ENCODE data around the gene TMEM106C. TPM values are rescaled to one million over a fixed set of nuclear protein-coding genes. Genes with fewer than 3 reads are reported as not detected.

The TMEM106C gene
- polyA plus RNA-seq, 1 donor from 2014 or later: 290 TPM

DNA sequence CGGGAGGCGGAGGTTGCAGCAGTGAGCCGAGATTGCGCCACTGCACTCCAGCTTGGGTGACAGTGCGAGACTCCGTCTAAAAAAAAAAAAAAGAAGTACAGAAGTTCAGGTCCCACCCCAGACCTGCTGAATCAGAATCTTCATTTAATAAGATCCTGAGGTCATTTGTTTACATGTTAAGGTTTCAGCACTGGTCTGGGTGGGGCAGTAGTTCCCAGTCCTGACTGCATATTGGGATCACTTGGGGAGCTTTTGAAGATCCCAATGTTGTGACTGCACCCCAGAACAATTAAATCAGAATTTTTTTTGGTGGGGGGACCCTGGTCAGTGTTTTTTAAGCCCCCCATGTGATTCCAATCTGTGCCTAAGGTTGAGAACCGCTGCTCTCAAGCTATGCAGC, 52.6 kb downstream of the TMEM106C start:
- Histone ChIP-seq H3F3A (ENCODE audit: insufficient read depth, low read length, poor library complexity, severe bottlenecking) (no peaks in the 10 kb centered on the region), H3K27ac (ENCODE audit: low read length) (no peak overlapping the region), H3K4me3 (ENCODE audit: low read length) (no peak overlapping the region), H2AFZ (ENCODE audit: low read depth, low read length) (no peak overlapping the region), H3K9ac (ENCODE audit: low read length) (no peak overlapping the region), H4K20me1 (ENCODE audit: insufficient read depth) (no peaks in the 10 kb centered on the region), H3K79me2 (replicated peaks; ENCODE audit: insufficient read depth, low read length) (no peaks in the 10 kb centered on the region), H3K36me3 (ENCODE audit: insufficient read depth, low read length) (no peaks in the 10 kb centered on the region), H3K4me2 (ENCODE audit: low read length) (no peak overlapping the region), H3K9me2 (ENCODE audit: insufficient read depth, low read length) (no peaks in the 10 kb centered on the region), H3K9me3 (ENCODE audit: low read length) (no peaks in the 10 kb centered on the region), H3K27me3 (ENCODE audit: insufficient read depth, low read depth, low read length) (no peaks in the 10 kb centered on the region)
- no peak for TF ChIP-seq SMC3 (conservative IDR thresholded peaks at IDR 0.05; ENCODE audit: poor library complexity)
- TF ChIP-seq RAD21 (conservative IDR thresholded peaks at IDR 0.05): no peak
- no peak for TF ChIP-seq EP300 (conservative IDR thresholded peaks at IDR 0.05; ENCODE audit: poor library complexity, severe bottlenecking)
- no peak for TF ChIP-seq REST (IDR thresholded peaks at IDR 0.05; ENCODE audit: borderline replicate concordance)
- TF ChIP-seq POLR2AphosphoS5 (IDR thresholded peaks at IDR 0.05): no peak
- no peak for TF ChIP-seq MXI1 (conservative IDR thresholded peaks at IDR 0.05; ENCODE audit: poor library complexity, severe bottlenecking)
- TF ChIP-seq, protein P1, sequence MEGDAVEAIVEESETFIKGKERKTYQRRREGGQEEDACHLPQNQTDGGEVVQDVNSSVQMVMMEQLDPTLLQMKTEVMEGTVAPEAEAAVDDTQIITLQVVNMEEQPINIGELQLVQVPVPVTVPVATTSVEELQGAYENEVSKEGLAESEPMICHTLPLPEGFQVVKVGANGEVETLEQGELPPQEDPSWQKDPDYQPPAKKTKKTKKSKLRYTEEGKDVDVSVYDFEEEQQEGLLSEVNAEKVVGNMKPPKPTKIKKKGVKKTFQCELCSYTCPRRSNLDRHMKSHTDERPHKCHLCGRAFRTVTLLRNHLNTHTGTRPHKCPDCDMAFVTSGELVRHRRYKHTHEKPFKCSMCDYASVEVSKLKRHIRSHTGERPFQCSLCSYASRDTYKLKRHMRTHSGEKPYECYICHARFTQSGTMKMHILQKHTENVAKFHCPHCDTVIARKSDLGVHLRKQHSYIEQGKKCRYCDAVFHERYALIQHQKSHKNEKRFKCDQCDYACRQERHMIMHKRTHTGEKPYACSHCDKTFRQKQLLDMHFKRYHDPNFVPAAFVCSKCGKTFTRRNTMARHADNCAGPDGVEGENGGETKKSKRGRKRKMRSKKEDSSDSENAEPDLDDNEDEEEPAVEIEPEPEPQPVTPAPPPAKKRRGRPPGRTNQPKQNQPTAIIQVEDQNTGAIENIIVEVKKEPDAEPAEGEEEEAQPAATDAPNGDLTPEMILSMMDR (IDR thresholded peaks at IDR 0.05; ENCODE audit: poor library complexity, severe bottlenecking): no peak
- no peak for TF ChIP-seq EZH2 (IDR thresholded peaks at IDR 0.05; ENCODE audit: borderline replicate concordance, insufficient read depth, low read length, poor library complexity, severe bottlenecking)
- no peak for TF ChIP-seq TAF1 (IDR thresholded peaks at IDR 0.05; ENCODE audit: low read depth)

DNA sequence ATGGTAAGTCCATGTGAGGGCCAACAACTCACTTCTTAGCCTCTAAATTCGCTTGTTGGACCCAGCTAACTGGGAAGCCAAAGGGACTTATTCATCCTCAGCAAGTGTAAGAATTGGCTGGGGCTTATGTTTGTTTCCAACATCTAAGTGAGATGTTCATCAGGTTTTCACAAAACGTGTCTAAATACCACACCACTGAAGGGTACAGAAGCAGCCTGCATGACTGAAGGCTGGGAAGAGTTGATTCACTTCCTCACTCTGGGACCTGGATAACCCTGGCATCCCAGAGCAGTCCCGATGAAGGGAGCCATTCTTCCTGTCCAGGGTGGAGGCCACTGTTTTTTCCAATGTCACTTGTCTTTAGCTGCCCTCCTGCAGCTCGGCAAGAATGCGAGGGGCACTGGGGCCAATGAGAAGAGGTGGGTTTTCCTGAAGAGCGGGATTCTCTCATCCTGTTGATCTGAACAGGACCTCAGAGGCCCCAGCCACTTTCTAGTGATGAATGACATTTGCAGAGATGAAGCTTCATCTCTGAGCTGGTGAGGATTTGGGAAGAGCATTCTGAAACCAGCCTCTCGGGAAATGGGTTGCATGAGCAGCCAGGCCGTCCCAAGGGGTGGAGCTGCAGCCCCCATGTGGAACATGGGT, 53.1 kb downstream of the TMEM106C start:
- Histone ChIP-seq H3K4me3 (ENCODE audit: low read length) (no peak overlapping the region), H3K9me2 (ENCODE audit: insufficient read depth, low read length) (no peaks in the 10 kb centered on the region), H3K9ac (ENCODE audit: low read length) (no peak overlapping the region), H3K36me3 (ENCODE audit: insufficient read depth, low read length) (no peaks in the 10 kb centered on the region), H2AFZ (ENCODE audit: low read depth, low read length) (no peak overlapping the region), H3K27ac (ENCODE audit: low read length) (no peak overlapping the region), H3K4me2 (ENCODE audit: low read length) (no peak overlapping the region), H4K20me1 (ENCODE audit: insufficient read depth) (no peaks in the 10 kb centered on the region), H3F3A (ENCODE audit: insufficient read depth, low read length, poor library complexity, severe bottlenecking) (no peaks in the 10 kb centered on the region), H3K79me2 (replicated peaks; ENCODE audit: insufficient read depth, low read length) (no peaks in the 10 kb centered on the region), H3K9me3 (ENCODE audit: low read length) (no peaks in the 10 kb centered on the region), H3K27me3 (ENCODE audit: insufficient read depth, low read depth, low read length) (no peaks in the 10 kb centered on the region)
- TF ChIP-seq EP300 (conservative IDR thresholded peaks at IDR 0.05; ENCODE audit: poor library complexity, severe bottlenecking): no peak
- no peak for TF ChIP-seq RAD21 (conservative IDR thresholded peaks at IDR 0.05)
- no peak for TF ChIP-seq TAF1 (IDR thresholded peaks at IDR 0.05; ENCODE audit: low read depth)
- no peak for TF ChIP-seq SMC3 (conservative IDR thresholded peaks at IDR 0.05; ENCODE audit: poor library complexity)
- TF ChIP-seq POLR2AphosphoS5 (IDR thresholded peaks at IDR 0.05): no peak
- TF ChIP-seq, protein P1 (IDR thresholded peaks at IDR 0.05; ENCODE audit: poor library complexity, severe bottlenecking): no peak
- TF ChIP-seq MXI1 (conservative IDR thresholded peaks at IDR 0.05; ENCODE audit: poor library complexity, severe bottlenecking): no peak
- TF ChIP-seq EZH2 (IDR thresholded peaks at IDR 0.05; ENCODE audit: borderline replicate concordance, insufficient read depth, low read length, poor library complexity, severe bottlenecking): no peak
- TF ChIP-seq REST (IDR thresholded peaks at IDR 0.05; ENCODE audit: borderline replicate concordance): no peak
